ENCODE results near the gene TRAPPC3. TPM values are rescaled to one million over a fixed set of nuclear protein-coding genes. Genes with fewer than 3 reads are reported as not detected.

TRAPPC3 gene
- polyA plus RNA-seq, 1 donor (not counting 4 experiments of a cell fraction or from before 2014, with no cell fraction given): 173 TPM

- peaks cover 34% of the 10 kb centered on the region for H3K79me2 ChIP-seq (ENCODE audit: control insufficient read depth, insufficient read depth, low read length)
- no peak overlapping the region for H3K27ac ChIP-seq (ENCODE audit: control insufficient read depth, insufficient read depth, low read length)
- H4K20me1 ChIP-seq (ENCODE audit: control insufficient read depth, extremely low read depth, insufficient read depth, low read length): no peaks in the 10 kb centered on the region
- no peaks in the 10 kb centered on the region for H3K27me3 ChIP-seq (ENCODE audit: control insufficient read depth, extremely low read depth, insufficient read depth, low read length)
- dilution Hi-C loops (cut with MboI; ENCODE audit: extremely low pct_ligation_motif_present, low sequenced_read_pairs): no loop called here
- H3K36me3 ChIP-seq (ENCODE audit: control insufficient read depth in 2 of 2, extremely low read depth in 1 of 2, insufficient read depth in 2 of 2, low read length in 2 of 2): peaks cover 32 to 50% of the 10 kb centered on the region in 2 experiments
- FAIRE-seq: no peak
- peaks cover 2% of the 10 kb centered on the region for H3K9me1 ChIP-seq (ENCODE audit: control insufficient read depth, extremely low read depth, insufficient read depth, low read length)
- H3K4me3 ChIP-seq (ENCODE audit: control insufficient read depth in 2 of 3, extremely low read depth in 1 of 3, insufficient read depth in 2 of 3, low read depth in 1 of 3, low read length in 3 of 3): no peak overlapping the region
- no peak overlapping the region for H3K4me2 ChIP-seq (ENCODE audit: control insufficient read depth, extremely low read depth, insufficient read depth, low read depth, low read length)
- TF ChIP-seq CTCF (optimal IDR thresholded peaks at IDR 0.05 in 1 of 3, IDR thresholded peaks at IDR 0.05 in 1 of 3, conservative IDR thresholded peaks at IDR 0.05 in 1 of 3; ENCODE audit: extremely low read depth in 1 of 3, insufficient read depth in 2 of 3, low read length in 3 of 3): no peak
- TF ChIP-seq EZH2 (IDR thresholded peaks at IDR 0.05; ENCODE audit: low read length): no peak
- no peak overlapping the region for H2AFZ ChIP-seq (ENCODE audit: control insufficient read depth, low read length)
- no peak overlapping the region for H3K9ac ChIP-seq (ENCODE audit: control insufficient read depth, extremely low read depth, insufficient read depth, low read length)
- no peak for DNase-seq (ENCODE audit: low read depth, low spot score)
- H3K9me3 ChIP-seq (ENCODE audit: control insufficient read depth, low read depth, low read length): no peaks in the 10 kb centered on the region
- peaks cover 9% of the 10 kb centered on the region for H3K4me1 ChIP-seq (ENCODE audit: control insufficient read depth, extremely low read depth, insufficient read depth, low read length)
Measured at GRCh38 chr1:36091698-36092097, 57.6 kb downstream of the TRAPPC3 start.

- no peak for FAIRE-seq
- H3K4me2 ChIP-seq (ENCODE audit: control insufficient read depth, extremely low read depth, insufficient read depth, low read depth, low read length): no peak overlapping the region
- no peak overlapping the region for H2AFZ ChIP-seq (ENCODE audit: control insufficient read depth, low read length)
- peaks cover 2% of the 10 kb centered on the region for H3K9me1 ChIP-seq (ENCODE audit: control insufficient read depth, extremely low read depth, insufficient read depth, low read length)
- no peak overlapping the region for H3K4me3 ChIP-seq (ENCODE audit: control insufficient read depth in 2 of 3, extremely low read depth in 1 of 3, insufficient read depth in 2 of 3, low read depth in 1 of 3, low read length in 3 of 3)
- TF ChIP-seq EZH2 (IDR thresholded peaks at IDR 0.05; ENCODE audit: low read length): no peak
- dilution Hi-C loops (cut with MboI; ENCODE audit: extremely low pct_ligation_motif_present, low sequenced_read_pairs): no loop called here
- no peaks in the 10 kb centered on the region for H3K9me3 ChIP-seq (ENCODE audit: control insufficient read depth, low read depth, low read length)
- peaks cover 9% of the 10 kb centered on the region for H3K4me1 ChIP-seq (ENCODE audit: control insufficient read depth, extremely low read depth, insufficient read depth, low read length)
- H3K27ac ChIP-seq (ENCODE audit: control insufficient read depth, insufficient read depth, low read length): no peak overlapping the region
- no peaks in the 10 kb centered on the region for H4K20me1 ChIP-seq (ENCODE audit: control insufficient read depth, extremely low read depth, insufficient read depth, low read length)
- H3K79me2 ChIP-seq (ENCODE audit: control insufficient read depth, insufficient read depth, low read length): peaks cover 34% of the 10 kb centered on the region
- H3K27me3 ChIP-seq (ENCODE audit: control insufficient read depth, extremely low read depth, insufficient read depth, low read length): no peaks in the 10 kb centered on the region
- H3K9ac ChIP-seq (ENCODE audit: control insufficient read depth, extremely low read depth, insufficient read depth, low read length): no peak overlapping the region
- no peak for DNase-seq (ENCODE audit: low read depth, low spot score)
- H3K36me3 ChIP-seq (ENCODE audit: control insufficient read depth in 2 of 2, extremely low read depth in 1 of 2, insufficient read depth in 2 of 2, low read length in 2 of 2): peaks cover 32 to 50% of the 10 kb centered on the region in 2 experiments
Measured at GRCh38 chr1:36091141-36091540, 58.1 kb downstream of the TRAPPC3 start.

Measured in keratinocyte (primary cell).